HEK293T (cell line): ENCODE results near the gene CTTNBP2.
A peak's percentile ranks its signal among the peaks of the same experiment; 100 is the strongest.

Experiments used
- CTCF ChIA-PET: fragments of 350-600 bp; formaldehyde crosslinking; extraction: SDS; loops from one replicate; lab custom pipeline; 2021; ENCODE audit warnings: antibody characterized with exemption, inconsistent platforms; lab: Yijun Ruan, JAX
- POLR2A ChIA-PET: fragments of 350-600 bp; formaldehyde crosslinking; extraction: SDS; loops from one replicate; lab custom pipeline; 2020; ENCODE audit warnings: antibody characterized with exemption, inconsistent platforms; lab: Yijun Ruan, JAX
- DNase-seq: peaks from one replicate; pipeline ENCODE4 v3.0.0; 2012; ENCODE audit warnings: mixed read lengths; ENCODE audit errors: extremely low spot score
- ARNT ChIP-seq: fragments of 450-650 bp; IDR thresholded peaks from 2 replicates; pipeline ENCODE4 v1.6.1; 2017; ENCODE audit warnings: mild to moderate bottlenecking
- BHLHE40 ChIP-seq: fragments of 450-650 bp; IDR thresholded peaks from 2 replicates; pipeline ENCODE4 v1.6.1; 2016; ENCODE audit warnings: mild to moderate bottlenecking, moderate library complexity, borderline replicate concordance
- CTBP1 ChIP-seq: fragments of 450-650 bp; IDR thresholded peaks from 2 replicates; pipeline ENCODE4 v1.6.1; 2016; ENCODE audit warnings: borderline replicate concordance
- ELF4 ChIP-seq: fragments of 450-650 bp; IDR thresholded peaks from 2 replicates; pipeline ENCODE4 v1.6.1; 2017; ENCODE audit warnings: antibody characterized with exemption
- FOXA1 ChIP-seq: fragments of 450-650 bp; IDR thresholded peaks from 2 replicates; pipeline ENCODE4 v1.6.1; 2016; ENCODE audit warnings: mild to moderate bottlenecking
- FOXK2 ChIP-seq: fragments of 450-650 bp; IDR thresholded peaks from 2 replicates; pipeline ENCODE4 v1.6.1; 2016; ENCODE audit warnings: mild to moderate bottlenecking
- FOXM1 ChIP-seq: fragments of 450-650 bp; IDR thresholded peaks from 2 replicates; pipeline ENCODE4 v1.6.1; 2017; ENCODE audit warnings: mild to moderate bottlenecking, borderline replicate concordance
- HDGF ChIP-seq: fragments of 450-650 bp; IDR thresholded peaks from 2 replicates; pipeline ENCODE4 v1.6.1; 2017; ENCODE audit warnings: antibody characterized with exemption, borderline replicate concordance
- L3MBTL2 ChIP-seq: fragments of 450-650 bp; conservative IDR thresholded peaks from 2 replicates; pipeline ENCODE4 v1.6.1; 2016; ENCODE audit warnings: mild to moderate bottlenecking
- LEF1 ChIP-seq: fragments of 450-650 bp; IDR thresholded peaks from 2 replicates; pipeline ENCODE4 v1.6.1; 2017; ENCODE audit warnings: mild to moderate bottlenecking, borderline replicate concordance
- NFRKB ChIP-seq: fragments of 450-650 bp; IDR thresholded peaks from 2 replicates; pipeline ENCODE4 v1.6.1; 2016; ENCODE audit warnings: mild to moderate bottlenecking, moderate library complexity
- SP1 ChIP-seq: fragments of 450-650 bp; IDR thresholded peaks from 2 replicates; pipeline ENCODE4 v1.6.1; 2017
- SUZ12 ChIP-seq: fragments of 450-650 bp; IDR thresholded peaks from 2 replicates; pipeline ENCODE4 v1.6.1; 2016; ENCODE audit warnings: mild to moderate bottlenecking
- TARDBP ChIP-seq: fragments of 450-650 bp; IDR thresholded peaks from 2 replicates; pipeline ENCODE4 v1.6.1; 2016
- ZNF384 ChIP-seq: fragments of 450-650 bp; IDR thresholded peaks from 2 replicates; pipeline ENCODE4 v1.6.1; 2016
- TF ChIP-seq, protein P1 (sequence below): fragments of 450-650 bp; IDR thresholded peaks from 2 replicates; pipeline ENCODE4 v1.6.1; 2016

The CTTNBP2 gene

GRCh38 chr7:117873310-117874190, at the start of gene CTTNBP2:
Gene CTTNBP2, minus strand, starts transcription at chr7:117873441. Its CDS starts 26 bp downstream, at chr7:117873415.
- ChIA-PET POLR2A (no interaction called here), CTCF (interaction anchor here (0.9 to 1.0 kb wide), 2 partner anchors 8 to 76 kb away, joined by 3 to 4 read pairs; no protein-coding TSS in a partner anchor)
- DNase-seq = peak; percentile 60
- TF ChIP-seq LEF1 (no peak), FOXK2 (no peak), SUZ12 (no peak), SP1 (no peak), ZNF384 (no peak), HDGF (no peak), FOXM1 (no peak), TARDBP (no peak), ELF4 (no peak), L3MBTL2 (no peak), FOXA1 (no peak), ARNT (no peak), BHLHE40 (no peak), NFRKB (no peak)
- TF ChIP-seq, protein P1, sequence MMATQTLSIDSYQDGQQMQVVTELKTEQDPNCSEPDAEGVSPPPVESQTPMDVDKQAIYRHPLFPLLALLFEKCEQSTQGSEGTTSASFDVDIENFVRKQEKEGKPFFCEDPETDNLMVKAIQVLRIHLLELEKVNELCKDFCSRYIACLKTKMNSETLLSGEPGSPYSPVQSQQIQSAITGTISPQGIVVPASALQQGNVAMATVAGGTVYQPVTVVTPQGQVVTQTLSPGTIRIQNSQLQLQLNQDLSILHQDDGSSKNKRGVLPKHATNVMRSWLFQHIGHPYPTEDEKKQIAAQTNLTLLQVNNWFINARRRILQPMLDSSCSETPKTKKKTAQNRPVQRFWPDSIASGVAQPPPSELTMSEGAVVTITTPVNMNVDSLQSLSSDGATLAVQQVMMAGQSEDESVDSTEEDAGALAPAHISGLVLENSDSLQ = no peak

DNA sequence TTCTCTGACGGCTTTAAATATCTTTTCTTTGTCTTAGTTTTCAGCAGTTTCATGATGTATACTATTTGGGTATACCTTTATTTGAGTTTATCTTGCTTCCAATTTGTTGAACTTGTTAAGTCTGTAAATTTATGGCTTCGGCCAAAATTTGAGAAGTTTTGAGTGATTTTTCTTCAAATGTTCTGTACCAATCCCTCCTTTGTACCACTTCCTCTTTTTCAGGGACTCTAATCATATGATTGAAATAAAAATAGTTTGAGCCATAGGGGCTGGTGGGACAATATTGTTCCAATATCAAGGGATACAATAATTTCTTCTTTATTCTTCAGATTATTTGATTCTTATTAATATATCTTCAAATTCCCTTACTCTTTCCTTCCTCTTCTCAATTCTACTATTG, 43.1 kb upstream of the CTTNBP2 start:
- CTCF ChIA-PET = no interaction called here
- DNase-seq = no peak
- POLR2A ChIA-PET = no interaction called here
- no peak for TF ChIP-seq ARNT
- no peak for TF ChIP-seq ELF4
- TF ChIP-seq FOXA1 = no peak
- TF ChIP-seq L3MBTL2 = no peak
- TF ChIP-seq, protein P1 = no peak
- TF ChIP-seq HDGF = no peak
- no peak for TF ChIP-seq ZNF384

DNA sequence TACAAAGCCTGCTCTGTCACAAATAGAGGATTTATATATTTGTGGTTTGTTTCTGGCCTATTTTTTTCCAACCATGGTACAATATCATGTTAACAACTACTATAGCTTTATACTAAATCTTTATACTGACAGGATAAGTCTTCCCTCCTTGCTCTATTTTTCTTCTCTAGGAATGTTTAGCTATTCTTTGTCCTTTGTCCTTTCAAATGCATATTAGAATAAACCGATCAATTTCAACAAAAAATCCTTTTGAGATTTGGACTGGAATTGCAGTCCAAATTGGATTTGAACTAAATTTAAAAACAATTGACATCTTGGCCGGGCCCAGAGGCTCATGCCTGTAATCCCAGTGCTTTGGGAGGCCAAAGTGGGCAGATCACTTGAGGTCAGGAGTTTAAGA, 39.2 kb upstream of the CTTNBP2 start:
- TF ChIP-seq LEF1 (no peak), FOXK2 (no peak), CTBP1 (no peak), ARNT (no peak), NFRKB (no peak), L3MBTL2 (no peak), BHLHE40 (no peak), TARDBP (no peak)
- TF ChIP-seq, protein P1 = no peak
- ChIA-PET POLR2A (no interaction called here), CTCF (no interaction called here)
- no peak for DNase-seq

GRCh38 chr7:117908031-117908795, 35.0 kb upstream of the CTTNBP2 start:
- no peak for DNase-seq
- ChIA-PET CTCF (no interaction called here), POLR2A (no interaction called here)
- TF ChIP-seq NFRKB (no peak), FOXK2 (no peak), HDGF (no peak), L3MBTL2 (no peak), SP1 (no peak), BHLHE40 (no peak), FOXM1 (no peak), SUZ12 (no peak), ARNT (no peak), LEF1 (no peak), ELF4 (no peak), FOXA1 (no peak), TARDBP (no peak), ZNF384 (no peak), CTBP1 (no peak)
- TF ChIP-seq, protein P1 = no peak

- no peak for DNase-seq
- no peak for TF ChIP-seq FOXA1
- ChIA-PET CTCF (no interaction called here), POLR2A (no interaction called here)
These were observed 33.9 kb upstream of the CTTNBP2 start for GRCh38 chr7:117907049-117907640.
